Gastroesophageal sphincter (tissue), 3 donors: ENCODE results near the gene CASP8.

ENCODE experiments used
- CTCF ChIP-seq, 4 experiments: fragments of 200-600 bp in 2 of 4; fragments of 450-650 bp in 2 of 4; sonication (generic) in 1 of 4; IDR thresholded peaks; one replicate each; pipeline ENCODE4 v1.5.1; 2017 to 2019; ENCODE audit warnings: antibody characterized with exemption in 4 of 4, mild to moderate bottlenecking in 2 of 4, moderate library complexity in 2 of 4
- EP300 ChIP-seq: sonication (generic); formaldehyde crosslinking; IDR thresholded peaks from one replicate; pipeline ENCODE4 v1.6.1; 2017; ENCODE audit warnings: antibody characterized with exemption, mild to moderate bottlenecking

GRCh38 chr2:201285499-201285898, 25.2 kb downstream of the CASP8 start:
- no peak for TF ChIP-seq CTCF (IDR thresholded peaks at IDR 0.05)
- TF ChIP-seq EP300 = no peak
